HG02852 (cell line): ENCODE results near the gene KCNH1.

ENCODE experiments used
- ATAC-seq: cut with Tn5 transposase; IDR thresholded peaks from one replicate; pipeline ENCODE4 v1.9.1; 2021; ENCODE audit warnings: mild to moderate bottlenecking, moderate library complexity; ENCODE audit not compliant: unreplicated experiment

Gene KCNH1

GRCh38 chr1:210920716-210921694 is 212.9 kb downstream of the KCNH1 start:
- ATAC-seq, result no peak

GRCh38 chr1:210920258-210920657 is 213.7 kb downstream of the KCNH1 start:
- ATAC-seq, result no peak

- ATAC-seq, result no peak
Observed at GRCh38 chr1:210918893-210919292, 215.1 kb downstream of the KCNH1 start.

GRCh38 chr1:210917560-210918169 is 216.3 kb downstream of the KCNH1 start:
- ATAC-seq, result no peak

GRCh38 chr1:210916548-210916947 is 217.4 kb downstream of the KCNH1 start:
- no peak for ATAC-seq

GRCh38 chr1:210915890-210916507 is 217.9 kb downstream of the KCNH1 start:
- ATAC-seq, result no peak

- ATAC-seq, result no peak
Observed at GRCh38 chr1:210912752-210913151, 221.2 kb downstream of the KCNH1 start.

- ATAC-seq, result no peak
Observed at GRCh38 chr1:210910020-210910575, 223.8 kb downstream of the KCNH1 start.

GRCh38 chr1:210908791-210909190 is 225.2 kb downstream of the KCNH1 start:
- ATAC-seq, result no peak

- ATAC-seq, result no peak
Observed at GRCh38 chr1:210908257-210908656, 225.7 kb downstream of the KCNH1 start.

- no peak for ATAC-seq
Observed at GRCh38 chr1:210907251-210907805, 226.6 kb downstream of the KCNH1 start.

- no peak for ATAC-seq
Observed at GRCh38 chr1:210905944-210906453, 227.9 kb downstream of the KCNH1 start.

- ATAC-seq, result no peak
Observed at GRCh38 chr1:210905365-210905904, 228.5 kb downstream of the KCNH1 start.

- ATAC-seq, result no peak
Observed at GRCh38 chr1:210901981-210902770, 231.8 kb downstream of the KCNH1 start.

GRCh38 chr1:210900820-210901219 is 233.1 kb downstream of the KCNH1 start:
- ATAC-seq, result no peak

GRCh38 chr1:210900079-210900478 is 233.9 kb downstream of the KCNH1 start:
- ATAC-seq, result no peak

- ATAC-seq, result no peak
Observed at GRCh38 chr1:210899676-210900075, 234.3 kb downstream of the KCNH1 start.

GRCh38 chr1:210898473-210898872 is 235.5 kb downstream of the KCNH1 start:
- ATAC-seq, result no peak

- no peak for ATAC-seq
Observed at GRCh38 chr1:210883821-210884220, 250.1 kb downstream of the KCNH1 start.
